AG08396 (cell line): Measurements from ENCODE around the gene TEX29.

Source experiments
- DNase-seq: peaks from one replicate; pipeline ENCODE4 v3.0.0; 2012; ENCODE audit warnings: low spot score, mixed read lengths

Gene TEX29

DNA sequence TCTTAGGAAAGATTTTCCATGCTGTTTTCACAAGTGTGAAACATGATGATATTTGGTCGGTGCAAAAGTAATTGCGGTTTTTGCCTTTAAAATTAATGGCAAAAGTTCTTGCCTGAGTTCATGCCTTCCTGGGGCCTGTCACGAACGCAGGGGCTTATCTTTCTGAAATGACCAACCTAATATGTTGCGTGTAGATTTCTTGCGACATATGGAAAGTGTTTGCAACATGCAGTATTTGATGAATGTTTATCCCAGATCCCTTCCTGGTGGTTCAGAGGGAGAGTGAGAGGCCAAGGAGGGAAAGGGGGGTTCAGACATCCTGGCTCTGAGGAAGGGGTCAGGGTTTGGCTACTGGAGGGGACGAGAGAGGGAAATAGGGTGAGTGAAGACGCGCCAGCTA is 72.0 kb downstream of the TEX29 start:
- DNase-seq: no peak

DNA sequence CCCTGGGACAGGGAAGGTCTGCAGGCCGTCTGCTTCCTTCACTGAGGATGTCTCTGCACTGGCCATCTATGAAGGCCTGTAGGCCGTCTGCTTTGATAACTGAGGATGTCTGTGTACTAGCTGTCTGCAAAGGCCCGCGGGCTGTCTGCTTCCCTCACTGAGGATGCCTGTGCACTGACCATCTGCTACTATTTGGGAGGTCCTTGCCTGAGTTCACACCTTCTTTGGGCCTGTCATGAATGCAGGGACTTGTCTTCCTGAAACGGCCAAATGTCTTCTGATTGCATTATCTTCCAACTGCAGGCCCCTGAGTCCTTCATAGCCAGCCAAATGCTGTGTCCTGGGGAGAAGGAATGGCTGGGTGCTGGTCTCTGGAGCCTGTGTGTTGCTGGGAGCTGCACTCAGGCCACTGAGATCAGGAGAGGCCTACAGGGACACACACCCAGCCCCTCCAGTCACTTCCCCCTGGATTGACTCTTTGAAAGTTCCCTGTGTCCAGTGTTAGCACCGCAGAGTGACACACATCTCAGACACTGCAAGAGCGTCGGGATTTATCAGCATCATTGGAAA is 72.9 kb downstream of the TEX29 start:
- no peak for DNase-seq
